CD4-positive, alpha-beta T cell (primary cell): ENCODE measurements around the gene LRRK1. TPM values are rescaled to one million over a fixed set of nuclear protein-coding genes. Genes with fewer than 3 reads are reported as not detected.
A peak's percentile ranks its signal among the peaks of the same experiment; 100 is the strongest.

ENCODE experiments used
- ATAC-seq: fragments of 200-7000 bp; cut with Tn5 transposase; one replicate; pipeline ENCODE4 v1.10.0; 2022; ENCODE audit warnings: mild to moderate bottlenecking; ENCODE audit not compliant: poor library complexity
- CTCF ChIA-PET: fragments of 350-600 bp; sonication (Branson Sonifier 250); formaldehyde crosslinking; loops from one replicate; lab custom pipeline; 2021; ENCODE audit warnings: antibody characterized with exemption, inconsistent platforms; lab: Charles Lee
- POLR2A ChIA-PET: fragments of 350-600 bp; sonication (Branson Sonifier 250); formaldehyde crosslinking; loops from one replicate; lab custom pipeline; 2021; ENCODE audit warnings: antibody characterized with exemption, inconsistent platforms; lab: Charles Lee
- DNase-seq, 14 experiments: peaks; one replicate each; pipeline ENCODE4 v3.0.0-alpha.2; 2013 to 2020; ENCODE audit warnings: mixed read lengths in 2 of 14
- H3K27ac ChIP-seq, 2 donors: one replicate each; pipeline versions ENCODE4 v1.5.1 to v1.7.0; 2013; ENCODE audit warnings: low read length in 2 of 2, low read depth in 1 of 2, mild to moderate bottlenecking in 1 of 2
- H3K27me3 ChIP-seq, 2 experiments: 1 replicate in 1 of 2; 2 replicates in 1 of 2; pipeline versions ENCODE4 v1.6.1 to v1.7.0; 2013; ENCODE audit warnings: low read length in 2 of 2, control low read depth in 1 of 2, mild to moderate bottlenecking in 1 of 2, moderate library complexity in 1 of 2; ENCODE audit not compliant: insufficient read depth in 2 of 2, control insufficient read depth in 1 of 2
- H3K36me3 ChIP-seq: one replicate; pipeline ENCODE4 v1.6.1; 2013; ENCODE audit warnings: low read length, control low read depth; ENCODE audit not compliant: insufficient read depth
- H3K4me1 ChIP-seq: one replicate; pipeline ENCODE4 v1.6.1; 2013; ENCODE audit warnings: low read length, control low read depth; ENCODE audit not compliant: insufficient read depth
- H3K4me3 ChIP-seq: one replicate; pipeline ENCODE4 v1.5.1; 2013; ENCODE audit warnings: mild to moderate bottlenecking, low read length, moderate library complexity
- H3K9me3 ChIP-seq, 2 experiments: 1 replicate in 1 of 2; 2 replicates in 1 of 2; pipeline versions ENCODE4 v1.6.1 to v1.7.0; 2013; ENCODE audit warnings: low read length in 2 of 2, mild to moderate bottlenecking in 2 of 2, control low read depth in 1 of 2, moderate library complexity in 1 of 2; ENCODE audit not compliant: control insufficient read depth in 1 of 2, insufficient read depth in 1 of 2
- H3K27ac Mint-ChIP-seq: one replicate; pipeline ENCODE4 v1.8.0; 2020; ENCODE audit warnings: mixed read lengths
- H3K27me3 Mint-ChIP-seq: one replicate; pipeline ENCODE4 v1.8.0; 2021; ENCODE audit warnings: mixed read lengths
- H3K36me3 Mint-ChIP-seq: one replicate; pipeline ENCODE4 v1.8.0; 2021; ENCODE audit warnings: low read depth, mixed read lengths
- H3K4me1 Mint-ChIP-seq: one replicate; pipeline ENCODE4 v1.8.0; 2021; ENCODE audit warnings: low read depth, mixed read lengths
- H3K4me3 Mint-ChIP-seq: one replicate; pipeline ENCODE4 v1.8.0; 2020; ENCODE audit warnings: mild to moderate bottlenecking, mixed read lengths
- H3K9me3 Mint-ChIP-seq: one replicate; pipeline ENCODE4 v1.8.0; 2020; ENCODE audit warnings: mixed read lengths
- intact Hi-C, 2 experiments: fragments of 100-400 bp; cut with DNase I in 1 of 2; cut with micrococcal nuclease in 1 of 2; formaldehyde crosslinking; loops; one replicate each; pipeline versions ENCODE4 v1.15.1 to v1.9.0; 2023 to 2025; cut with DNase I, micrococcal nuclease
- total RNA-seq, 174 experiments: library from RNA in 2 of 174; stranded (reverse) in 2 of 174; gene quantifications; one replicate each; pipeline ENCODE4 v1.2.3 and lab custom pipeline; 2021 to 2026
- TF ChIP-seq, protein P1 (sequence below): fragments of 200-600 bp; IDR thresholded peaks from one replicate; pipeline ENCODE4 v1.8.0; 2022; ENCODE audit warnings: antibody characterized with exemption, mild to moderate bottlenecking

Gene LRRK1
- total RNA-seq, 2 experiments from 2014 or later: 0.60 to 0.73 TPM

- DNase-seq: peak in 1 of 14 experiments; percentile 16
Measured at GRCh38 chr15:100919481-100920405, 586 bp downstream of the LRRK1 start.

GRCh38 chr15:100920516-100921135 is 1.5 kb downstream of the LRRK1 start:
- Mint-ChIP-seq H3K36me3 (no peaks in the 10 kb centered on the region), H3K9me3 (no peaks in the 10 kb centered on the region), H3K4me3 (peak overlapping the region; percentile 56), H3K27me3 (peaks cover 73% of the 10 kb centered on the region), H3K27ac (no peak overlapping the region), H3K4me1 (peaks cover 5% of the 10 kb centered on the region)
- peaks cover 38 to 48% of the 10 kb centered on the region in 2 experiments for H3K27me3 ChIP-seq
- H3K36me3 ChIP-seq: no peaks in the 10 kb centered on the region
- no peak for ATAC-seq
- intact Hi-C loops: no loop called here
- POLR2A ChIA-PET: no interaction called here
- peaks cover 18% of the 10 kb centered on the region for H3K4me1 ChIP-seq
- peaks cover 0 to 9% of the 10 kb centered on the region in 2 experiments for H3K9me3 ChIP-seq
- no peak overlapping the region for H3K27ac ChIP-seq
- CTCF ChIA-PET: no interaction called here
- H3K4me3 ChIP-seq: no peak overlapping the region
- TF ChIP-seq, protein P1, sequence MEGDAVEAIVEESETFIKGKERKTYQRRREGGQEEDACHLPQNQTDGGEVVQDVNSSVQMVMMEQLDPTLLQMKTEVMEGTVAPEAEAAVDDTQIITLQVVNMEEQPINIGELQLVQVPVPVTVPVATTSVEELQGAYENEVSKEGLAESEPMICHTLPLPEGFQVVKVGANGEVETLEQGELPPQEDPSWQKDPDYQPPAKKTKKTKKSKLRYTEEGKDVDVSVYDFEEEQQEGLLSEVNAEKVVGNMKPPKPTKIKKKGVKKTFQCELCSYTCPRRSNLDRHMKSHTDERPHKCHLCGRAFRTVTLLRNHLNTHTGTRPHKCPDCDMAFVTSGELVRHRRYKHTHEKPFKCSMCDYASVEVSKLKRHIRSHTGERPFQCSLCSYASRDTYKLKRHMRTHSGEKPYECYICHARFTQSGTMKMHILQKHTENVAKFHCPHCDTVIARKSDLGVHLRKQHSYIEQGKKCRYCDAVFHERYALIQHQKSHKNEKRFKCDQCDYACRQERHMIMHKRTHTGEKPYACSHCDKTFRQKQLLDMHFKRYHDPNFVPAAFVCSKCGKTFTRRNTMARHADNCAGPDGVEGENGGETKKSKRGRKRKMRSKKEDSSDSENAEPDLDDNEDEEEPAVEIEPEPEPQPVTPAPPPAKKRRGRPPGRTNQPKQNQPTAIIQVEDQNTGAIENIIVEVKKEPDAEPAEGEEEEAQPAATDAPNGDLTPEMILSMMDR: no peak
- no peak for DNase-seq

More at GRCh38 chr15:100919481-100920405, 586 bp downstream of the LRRK1 start:
- peaks cover 79% of the 10 kb centered on the region for H3K27me3 Mint-ChIP-seq
- H3K27ac Mint-ChIP-seq: no peak overlapping the region
- intact Hi-C loops: loop anchor here in 1 of 2 experiments (2.0 kb wide), 1 partner anchor 89 kb away; no protein-coding TSS in a partner anchor
- Histone ChIP-seq H3K9me3 (peaks cover 0 to 9% of the 10 kb centered on the region in 2 experiments), H3K27me3 (peaks cover 38 to 48% of the 10 kb centered on the region in 2 experiments), H3K4me3 (peak overlapping the region; percentile 20), H3K4me1 (peaks cover 18% of the 10 kb centered on the region), H3K27ac (no peak overlapping the region), H3K36me3 (no peaks in the 10 kb centered on the region)
- POLR2A ChIA-PET: no interaction called here
- H3K4me3 Mint-ChIP-seq: peak overlapping the region; percentile 56
- H3K9me3 Mint-ChIP-seq: no peaks in the 10 kb centered on the region
- TF ChIP-seq, protein P1: no peak
- H3K36me3 Mint-ChIP-seq: no peaks in the 10 kb centered on the region
- CTCF ChIA-PET: interaction anchor here (3.5 kb wide), 1 partner anchor 88 kb away, joined by 20 read pairs; no protein-coding TSS in a partner anchor
- ATAC-seq: peak; percentile 25
- H3K4me1 Mint-ChIP-seq: peaks cover 5% of the 10 kb centered on the region

DNA sequence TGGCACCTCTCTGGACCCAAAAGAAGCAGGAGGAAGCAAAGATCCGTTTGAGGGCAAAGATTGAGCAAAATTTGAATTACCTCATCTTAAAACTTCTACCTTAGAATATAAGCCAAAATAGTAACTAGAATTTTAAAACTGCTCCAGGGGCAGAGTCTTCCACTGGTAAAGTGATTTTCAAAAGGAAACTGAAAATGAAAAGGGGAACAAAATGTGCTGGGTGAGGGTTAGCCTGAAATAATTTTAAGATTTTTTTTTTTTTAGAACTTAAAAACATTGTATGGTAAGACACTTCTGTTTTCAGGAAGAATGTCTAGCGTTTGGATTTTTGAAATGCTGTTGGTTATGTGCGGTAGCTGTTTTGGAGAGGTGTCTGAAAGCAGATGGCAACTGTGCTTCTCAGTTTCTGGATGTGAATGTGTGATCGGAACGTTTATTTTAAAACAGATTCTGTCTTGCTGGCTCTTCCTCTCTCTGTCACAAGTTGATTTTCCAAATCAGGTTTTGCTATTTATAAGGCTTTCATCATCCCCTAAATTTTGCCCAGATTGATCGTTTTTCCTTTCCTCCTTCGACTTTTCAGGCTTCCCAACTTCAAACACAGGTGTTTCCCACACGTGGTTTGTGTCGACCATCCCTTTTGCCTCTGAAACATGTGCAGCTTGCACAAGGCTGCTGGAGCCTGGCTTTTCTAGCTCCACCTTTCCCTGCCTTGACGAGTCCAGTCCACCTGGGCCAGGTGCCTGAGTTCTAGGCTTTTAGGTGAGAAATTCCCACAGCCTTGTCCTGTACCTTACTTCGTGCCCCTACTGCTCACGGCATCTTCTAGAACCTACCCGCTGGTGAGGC is 3.3 kb downstream of the LRRK1 start:
- Mint-ChIP-seq H3K36me3 (no peaks in the 10 kb centered on the region), H3K4me1 (peaks cover 5% of the 10 kb centered on the region), H3K27me3 (peaks cover 64% of the 10 kb centered on the region), H3K9me3 (no peaks in the 10 kb centered on the region), H3K4me3 (no peak overlapping the region), H3K27ac (no peak overlapping the region)
- ATAC-seq (no peak), DNase-seq (no peak)
- no peak overlapping the region for H3K4me3 ChIP-seq
- POLR2A ChIA-PET: no interaction called here
- H3K27me3 ChIP-seq: peaks cover 33 to 38% of the 10 kb centered on the region in 2 experiments
- H3K36me3 ChIP-seq: no peaks in the 10 kb centered on the region
- CTCF ChIA-PET: no interaction called here
- intact Hi-C loops: no loop called here
- TF ChIP-seq, protein P1: no peak
- H3K27ac ChIP-seq: no peak overlapping the region
- peaks cover 0 to 9% of the 10 kb centered on the region in 2 experiments for H3K9me3 ChIP-seq
- H3K4me1 ChIP-seq: peaks cover 18% of the 10 kb centered on the region
